Kidney epithelial cell (primary cell): Measurements from ENCODE around the gene XPO6. TPM values are rescaled to one million over a fixed set of nuclear protein-coding genes. Genes with fewer than 3 reads are reported as not detected.

Experiments used
- DNase-seq: peaks from one replicate; pipeline ENCODE4 v3.0.0-alpha.2; 2010; ENCODE audit warnings: low read depth
- H3K27me3 ChIP-seq: 2 replicates; pipeline ENCODE4 v1.6.0; 2011; ENCODE audit warnings: low read length; ENCODE audit not compliant: control insufficient read depth, insufficient read depth
- H3K36me3 ChIP-seq: 2 replicates; pipeline ENCODE4 v1.5.1; 2011; ENCODE audit warnings: low read length; ENCODE audit not compliant: control insufficient read depth, insufficient read depth
- H3K4me3 ChIP-seq: 2 replicates; pipeline ENCODE4 v1.5.1; 2011; ENCODE audit warnings: low read depth, mild to moderate bottlenecking, control low read depth, low read length
- total RNA-seq: library from RNA; depleted of rRNA; stranded (reverse); fragments of >200 nt; gene quantifications from 2 replicates; pipeline ENCODE4 v1.2.3, GENCODE V29; 2015
- TF ChIP-seq, protein P1 (sequence below): IDR thresholded peaks from 2 replicates; pipeline ENCODE4 v1.5.1; 2011; ENCODE audit warnings: mild to moderate bottlenecking, moderate library complexity, low read length, control low read depth, inconsistent platforms; ENCODE audit not compliant: insufficient read depth, poor library complexity, severe bottlenecking

XPO6 gene
- total RNA-seq, 1 donor from 2014 or later: 61.9 TPM

DNA sequence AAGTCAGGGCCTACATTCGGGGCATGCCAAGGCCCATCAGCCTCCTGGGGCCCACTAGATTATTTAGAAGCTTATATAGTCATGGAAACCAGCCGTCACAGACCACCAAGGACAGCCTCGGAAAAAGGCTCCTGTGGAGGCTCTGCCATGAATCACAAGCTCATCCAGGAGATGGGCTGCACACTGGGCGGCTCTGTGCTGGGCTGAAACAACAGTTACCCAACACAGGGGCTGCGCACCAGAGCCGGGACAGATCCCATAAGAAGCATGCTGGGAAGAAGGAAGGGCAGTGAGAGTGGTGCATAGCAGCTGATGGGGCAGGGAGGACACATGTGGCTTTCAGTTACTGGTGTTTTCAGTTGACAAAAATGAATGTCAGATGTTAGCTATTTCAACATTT, 80.6 kb downstream of the XPO6 start:
- TF ChIP-seq, protein P1, sequence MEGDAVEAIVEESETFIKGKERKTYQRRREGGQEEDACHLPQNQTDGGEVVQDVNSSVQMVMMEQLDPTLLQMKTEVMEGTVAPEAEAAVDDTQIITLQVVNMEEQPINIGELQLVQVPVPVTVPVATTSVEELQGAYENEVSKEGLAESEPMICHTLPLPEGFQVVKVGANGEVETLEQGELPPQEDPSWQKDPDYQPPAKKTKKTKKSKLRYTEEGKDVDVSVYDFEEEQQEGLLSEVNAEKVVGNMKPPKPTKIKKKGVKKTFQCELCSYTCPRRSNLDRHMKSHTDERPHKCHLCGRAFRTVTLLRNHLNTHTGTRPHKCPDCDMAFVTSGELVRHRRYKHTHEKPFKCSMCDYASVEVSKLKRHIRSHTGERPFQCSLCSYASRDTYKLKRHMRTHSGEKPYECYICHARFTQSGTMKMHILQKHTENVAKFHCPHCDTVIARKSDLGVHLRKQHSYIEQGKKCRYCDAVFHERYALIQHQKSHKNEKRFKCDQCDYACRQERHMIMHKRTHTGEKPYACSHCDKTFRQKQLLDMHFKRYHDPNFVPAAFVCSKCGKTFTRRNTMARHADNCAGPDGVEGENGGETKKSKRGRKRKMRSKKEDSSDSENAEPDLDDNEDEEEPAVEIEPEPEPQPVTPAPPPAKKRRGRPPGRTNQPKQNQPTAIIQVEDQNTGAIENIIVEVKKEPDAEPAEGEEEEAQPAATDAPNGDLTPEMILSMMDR: no peak
- Histone ChIP-seq H3K27me3 (no peaks in the 10 kb centered on the region), H3K36me3 (peaks cover 1% of the 10 kb centered on the region), H3K4me3 (no peak overlapping the region)
- no peak for DNase-seq

GRCh38 chr16:28130099-28131088, 81.4 kb downstream of the XPO6 start:
- Histone ChIP-seq H3K27me3 (no peaks in the 10 kb centered on the region), H3K36me3 (peaks cover 5% of the 10 kb centered on the region), H3K4me3 (no peak overlapping the region)
- TF ChIP-seq, protein P1: no peak
- no peak for DNase-seq

DNA sequence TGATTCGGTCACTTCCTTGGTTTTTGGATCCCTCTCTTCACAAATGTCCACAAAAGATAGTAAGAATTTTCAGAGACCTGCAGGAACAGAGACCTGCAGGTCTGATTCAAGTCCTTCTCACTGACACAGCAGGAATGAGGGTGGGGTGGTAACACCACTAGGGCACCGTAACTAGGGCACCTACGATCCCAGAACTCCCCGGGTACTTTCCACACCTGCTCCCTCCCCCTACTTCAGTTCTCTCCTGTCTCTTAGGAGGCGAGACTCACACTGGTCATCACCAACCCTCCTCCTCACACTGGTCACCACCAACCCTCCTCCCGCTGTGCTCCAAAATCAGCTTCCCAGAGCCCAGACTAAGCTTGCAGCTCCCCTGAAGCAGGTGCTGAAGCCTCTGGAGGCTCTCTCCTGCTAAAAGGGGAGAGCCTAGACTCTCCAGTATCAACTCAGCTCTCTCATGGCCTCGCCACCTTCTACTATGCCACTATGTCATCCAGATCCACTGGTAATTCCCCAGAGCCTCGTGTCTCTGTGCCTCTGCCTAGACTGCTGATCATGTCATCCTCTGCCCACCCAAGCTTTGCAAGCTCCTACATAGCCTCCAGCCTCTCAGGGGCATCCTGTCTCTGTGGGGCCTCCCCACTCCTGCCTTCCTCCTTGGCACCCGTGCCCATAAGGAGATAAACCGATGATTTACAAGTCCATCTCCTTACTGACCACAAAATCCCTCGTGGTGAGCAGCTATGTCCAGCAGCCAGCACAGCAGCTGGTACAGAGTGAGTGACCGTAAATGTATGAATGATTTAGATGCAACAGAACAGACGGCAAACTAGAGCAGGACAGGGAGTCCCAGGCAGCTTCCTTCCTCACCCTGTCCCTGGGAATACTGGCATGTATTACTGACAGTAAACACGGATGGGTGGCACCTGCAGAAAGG, 84.8 kb downstream of the XPO6 start:
- TF ChIP-seq, protein P1: no peak
- no peak for DNase-seq
- Histone ChIP-seq H3K4me3 (no peak overlapping the region), H3K36me3 (peaks cover 8% of the 10 kb centered on the region), H3K27me3 (no peaks in the 10 kb centered on the region)

DNA sequence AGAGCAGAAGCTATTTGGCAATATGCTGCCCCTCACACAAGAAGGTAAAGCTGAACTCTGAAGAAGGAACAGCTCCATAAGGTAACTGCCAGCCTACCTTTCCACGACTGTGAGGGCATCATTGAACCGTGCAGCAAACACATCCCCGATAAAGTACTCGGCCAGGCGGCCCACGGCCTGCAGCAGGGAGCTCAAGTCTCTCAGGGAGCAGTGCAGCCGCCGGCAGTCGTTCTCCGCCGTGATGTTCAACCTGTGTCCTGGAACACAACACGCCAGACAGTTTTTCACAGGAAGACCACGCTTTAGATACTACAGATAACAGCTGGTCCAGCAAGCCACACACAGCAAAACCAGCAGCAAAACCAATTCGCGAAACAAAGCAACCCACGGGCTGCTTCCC, 86.2 kb downstream of the XPO6 start:
- Histone ChIP-seq H3K27me3 (no peaks in the 10 kb centered on the region), H3K36me3 (peaks cover 8% of the 10 kb centered on the region), H3K4me3 (no peak overlapping the region)
- TF ChIP-seq, protein P1: no peak
- DNase-seq: no peak

GRCh38 chr16:28121527-28121926, 90.2 kb downstream of the XPO6 start:
- Histone ChIP-seq H3K27me3 (no peaks in the 10 kb centered on the region), H3K36me3 (peaks cover 7% of the 10 kb centered on the region), H3K4me3 (no peak overlapping the region)
- TF ChIP-seq, protein P1: no peak
- no peak for DNase-seq
